Ishikawa (cell line): ENCODE measurements around the gene FAU.
A peak's percentile ranks its signal among the peaks of the same experiment; 100 is the strongest.

Experiments used
- CEBPB ChIP-seq: IDR thresholded peaks from 2 replicates; pipeline ENCODE4 v1.6.1; 2012
- EGR1 ChIP-seq: IDR thresholded peaks from 2 replicates; pipeline ENCODE4 v1.6.1; 2012
- EP300 ChIP-seq: IDR thresholded peaks from 2 replicates; pipeline ENCODE4 v1.6.1; 2012; ENCODE audit warnings: borderline replicate concordance
- FOXM1 ChIP-seq: IDR thresholded peaks from 2 replicates; pipeline ENCODE4 v1.6.1; 2012; ENCODE audit warnings: low read depth, borderline replicate concordance
- NFIC ChIP-seq: IDR thresholded peaks from 2 replicates; pipeline ENCODE4 v1.6.1; 2012
- RAD21 ChIP-seq: IDR thresholded peaks from 2 replicates; pipeline ENCODE4 v1.6.1; 2012; ENCODE audit warnings: low read depth
- REST ChIP-seq: IDR thresholded peaks from 2 replicates; pipeline ENCODE4 v1.6.1; 2012; ENCODE audit warnings: low read depth, mild to moderate bottlenecking
- TAF1 ChIP-seq: IDR thresholded peaks from 2 replicates; pipeline ENCODE4 v1.6.1; 2012; ENCODE audit warnings: low read depth, mild to moderate bottlenecking
- TCF12 ChIP-seq: IDR thresholded peaks from 2 replicates; pipeline ENCODE4 v1.6.1; 2012; ENCODE audit warnings: low read depth
- TEAD4 ChIP-seq: IDR thresholded peaks from 2 replicates; pipeline ENCODE4 v1.6.1; 2012
- USF1 ChIP-seq: IDR thresholded peaks from 2 replicates; pipeline ENCODE4 v1.6.1; 2012
- YY1 ChIP-seq: IDR thresholded peaks from 2 replicates; pipeline ENCODE4 v1.6.1; 2012; ENCODE audit warnings: low read depth
- ZBTB7A ChIP-seq: IDR thresholded peaks from 2 replicates; pipeline ENCODE4 v1.6.1; 2012; ENCODE audit warnings: low read depth

The FAU gene

GRCh38 chr11:65152122-65152521 is 30.2 kb upstream of the FAU start:
- TF ChIP-seq EGR1 (no peak), NFIC (no peak), YY1 (no peak), RAD21 (no peak), REST (no peak), ZBTB7A (no peak)

- TF ChIP-seq EP300 (no peak), TCF12 (no peak), ZBTB7A (no peak), EGR1 (no peak), FOXM1 (no peak), YY1 (no peak), REST (no peak), RAD21 (no peak), TEAD4 (no peak), CEBPB (no peak), USF1 (no peak), TAF1 (no peak)
Observed at GRCh38 chr11:65151331-65151899, 29.5 kb upstream of the FAU start.

GRCh38 chr11:65150509-65151299 is 28.8 kb upstream of the FAU start:
- no peak for TF ChIP-seq TCF12
- TF ChIP-seq NFIC = peak; percentile 75
- TF ChIP-seq CEBPB = peak; percentile 57

- TF ChIP-seq EP300 = no peak
- no peak for TF ChIP-seq ZBTB7A
- no peak for TF ChIP-seq TEAD4
Observed at GRCh38 chr11:65148657-65149056, 26.7 kb upstream of the FAU start.

- TF ChIP-seq NFIC (no peak), USF1 (no peak), TAF1 (no peak), RAD21 (no peak), REST (no peak), CEBPB (no peak), YY1 (peak; percentile 22; the same call in 1 of the 2 replicates)
Observed at GRCh38 chr11:65147352-65148075, 25.6 kb upstream of the FAU start.
